ENCODE data around the gene ITGA6.

ITGA6 gene

DNA sequence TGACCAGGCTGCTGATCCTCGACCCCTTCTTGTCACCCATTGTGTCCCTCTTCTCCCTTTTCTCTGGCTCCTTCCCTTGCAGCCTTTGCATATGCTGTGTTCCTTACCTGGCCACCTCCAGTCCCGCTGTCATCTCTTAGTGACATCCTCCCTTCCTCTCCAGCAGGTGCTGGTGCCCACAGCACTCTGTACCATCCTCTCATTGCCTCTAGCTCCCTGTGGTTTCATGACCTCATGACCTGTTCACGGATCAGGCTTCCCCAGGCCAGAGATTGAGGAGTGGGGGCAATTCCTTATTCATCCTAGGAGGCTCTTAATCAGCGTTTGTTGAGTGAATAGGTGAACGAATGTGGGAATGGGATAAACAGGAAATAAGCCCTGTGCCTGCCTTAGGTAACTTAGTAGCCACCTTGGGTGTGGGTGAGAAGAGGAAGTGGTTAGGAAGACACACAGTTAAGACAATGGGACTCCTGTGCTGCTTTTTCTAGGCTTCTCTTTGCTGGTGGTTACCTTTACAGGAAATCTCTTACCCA is 35.5 kb downstream of the ITGA6 start:
- no peak overlapping the region for H3K4me3 ChIP-seq (ENCODE audit: low read depth, low read length)
- DNase-seq (ENCODE audit: low read depth): no peak
- TF ChIP-seq, protein P1, sequence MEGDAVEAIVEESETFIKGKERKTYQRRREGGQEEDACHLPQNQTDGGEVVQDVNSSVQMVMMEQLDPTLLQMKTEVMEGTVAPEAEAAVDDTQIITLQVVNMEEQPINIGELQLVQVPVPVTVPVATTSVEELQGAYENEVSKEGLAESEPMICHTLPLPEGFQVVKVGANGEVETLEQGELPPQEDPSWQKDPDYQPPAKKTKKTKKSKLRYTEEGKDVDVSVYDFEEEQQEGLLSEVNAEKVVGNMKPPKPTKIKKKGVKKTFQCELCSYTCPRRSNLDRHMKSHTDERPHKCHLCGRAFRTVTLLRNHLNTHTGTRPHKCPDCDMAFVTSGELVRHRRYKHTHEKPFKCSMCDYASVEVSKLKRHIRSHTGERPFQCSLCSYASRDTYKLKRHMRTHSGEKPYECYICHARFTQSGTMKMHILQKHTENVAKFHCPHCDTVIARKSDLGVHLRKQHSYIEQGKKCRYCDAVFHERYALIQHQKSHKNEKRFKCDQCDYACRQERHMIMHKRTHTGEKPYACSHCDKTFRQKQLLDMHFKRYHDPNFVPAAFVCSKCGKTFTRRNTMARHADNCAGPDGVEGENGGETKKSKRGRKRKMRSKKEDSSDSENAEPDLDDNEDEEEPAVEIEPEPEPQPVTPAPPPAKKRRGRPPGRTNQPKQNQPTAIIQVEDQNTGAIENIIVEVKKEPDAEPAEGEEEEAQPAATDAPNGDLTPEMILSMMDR (IDR thresholded peaks at IDR 0.05; ENCODE audit: low read depth, low read length, missing control alignments): no peak

GRCh38 chr2:172464400-172465129 is 37.2 kb downstream of the ITGA6 start:
- TF ChIP-seq, protein P1 (IDR thresholded peaks at IDR 0.05; ENCODE audit: low read depth, low read length, missing control alignments): no peak

GRCh38 chr2:172465417-172466334 is 38.3 kb downstream of the ITGA6 start:
- DNase-seq (ENCODE audit: low read depth): peak; percentile 26
- H3K4me3 ChIP-seq (ENCODE audit: low read depth, low read length): no peak overlapping the region
- TF ChIP-seq, protein P1 (IDR thresholded peaks at IDR 0.05; ENCODE audit: low read depth, low read length, missing control alignments): peak; percentile 69

More at GRCh38 chr2:172464400-172465129, 37.2 kb downstream of the ITGA6 start:
- H3K4me3 ChIP-seq (ENCODE audit: low read depth, low read length): no peak overlapping the region
- no peak for DNase-seq (ENCODE audit: low read depth)

DNA sequence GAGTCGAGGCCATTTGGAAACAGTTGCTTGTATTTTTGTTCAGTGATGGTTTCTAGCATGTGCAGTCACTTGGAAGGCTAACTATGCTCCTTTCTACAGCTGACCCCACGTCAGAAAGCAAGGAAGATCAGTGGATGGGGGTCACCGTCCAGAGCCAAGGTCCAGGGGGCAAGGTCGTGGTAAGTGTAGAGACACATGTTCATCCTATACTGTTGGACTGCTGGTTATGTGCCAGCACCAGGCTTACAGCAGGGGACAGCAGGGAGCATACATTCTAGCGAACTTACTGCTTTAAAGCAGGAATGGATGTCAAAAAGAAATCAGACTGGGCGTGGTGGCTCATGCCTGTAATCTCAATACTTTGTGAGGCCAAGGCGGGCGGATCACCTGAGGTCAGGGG is 40.0 kb downstream of the ITGA6 start:
- H3K4me3 ChIP-seq (ENCODE audit: low read depth, low read length): no peak overlapping the region
- DNase-seq (ENCODE audit: low read depth): no peak
- TF ChIP-seq, protein P1 (IDR thresholded peaks at IDR 0.05; ENCODE audit: low read depth, low read length, missing control alignments): peak; percentile 35

- H3K4me3 ChIP-seq (ENCODE audit: low read depth, low read length): no peak overlapping the region
- TF ChIP-seq, protein P1 (IDR thresholded peaks at IDR 0.05; ENCODE audit: low read depth, low read length, missing control alignments): no peak
- no peak for DNase-seq (ENCODE audit: low read depth)
Observed at GRCh38 chr2:172470958-172471922, 43.9 kb downstream of the ITGA6 start.

DNA sequence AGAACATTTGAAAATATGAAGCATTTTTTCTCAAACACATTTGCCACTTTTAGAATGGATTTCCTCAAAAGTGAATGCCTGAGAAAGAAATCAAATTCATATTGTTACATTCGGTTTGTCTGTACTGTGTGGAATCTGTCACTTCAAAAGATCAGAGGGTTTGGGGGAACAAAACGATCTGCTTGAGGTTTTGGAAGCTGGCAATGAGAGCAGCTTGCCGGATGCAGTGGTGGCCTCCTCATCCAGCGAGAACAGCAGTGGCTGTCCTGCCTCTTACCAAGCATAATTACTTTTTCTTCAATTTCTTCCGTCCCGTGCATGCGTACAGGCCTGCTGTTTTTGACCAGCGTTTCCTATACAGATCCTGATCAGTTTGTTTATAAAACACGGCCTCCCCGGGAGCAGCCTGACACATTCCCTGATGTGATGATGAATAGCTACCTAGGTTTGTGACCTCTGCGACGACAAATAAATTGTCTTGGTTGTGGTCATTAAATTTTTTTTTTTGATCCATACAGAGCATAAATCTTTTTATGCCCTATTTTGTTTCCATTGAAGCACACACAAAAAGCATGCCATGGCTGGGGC is 45.2 kb downstream of the ITGA6 start:
- DNase-seq (ENCODE audit: low read depth): no peak
- no peak overlapping the region for H3K4me3 ChIP-seq (ENCODE audit: low read depth, low read length)
- TF ChIP-seq, protein P1 (IDR thresholded peaks at IDR 0.05; ENCODE audit: low read depth, low read length, missing control alignments): no peak
